Measurements from ENCODE around the gene C3. TPM values are rescaled to one million over a fixed set of nuclear protein-coding genes. Genes with fewer than 3 reads are reported as not detected.
"Not testable (repeated sequence)": the region's sequence is repeated elsewhere in the genome, so short reads cannot be mapped to it uniquely, and the experiment has no call there.

The C3 gene
- total RNA-seq, 1 experiment from 2014 or later: 872 TPM

DNA sequence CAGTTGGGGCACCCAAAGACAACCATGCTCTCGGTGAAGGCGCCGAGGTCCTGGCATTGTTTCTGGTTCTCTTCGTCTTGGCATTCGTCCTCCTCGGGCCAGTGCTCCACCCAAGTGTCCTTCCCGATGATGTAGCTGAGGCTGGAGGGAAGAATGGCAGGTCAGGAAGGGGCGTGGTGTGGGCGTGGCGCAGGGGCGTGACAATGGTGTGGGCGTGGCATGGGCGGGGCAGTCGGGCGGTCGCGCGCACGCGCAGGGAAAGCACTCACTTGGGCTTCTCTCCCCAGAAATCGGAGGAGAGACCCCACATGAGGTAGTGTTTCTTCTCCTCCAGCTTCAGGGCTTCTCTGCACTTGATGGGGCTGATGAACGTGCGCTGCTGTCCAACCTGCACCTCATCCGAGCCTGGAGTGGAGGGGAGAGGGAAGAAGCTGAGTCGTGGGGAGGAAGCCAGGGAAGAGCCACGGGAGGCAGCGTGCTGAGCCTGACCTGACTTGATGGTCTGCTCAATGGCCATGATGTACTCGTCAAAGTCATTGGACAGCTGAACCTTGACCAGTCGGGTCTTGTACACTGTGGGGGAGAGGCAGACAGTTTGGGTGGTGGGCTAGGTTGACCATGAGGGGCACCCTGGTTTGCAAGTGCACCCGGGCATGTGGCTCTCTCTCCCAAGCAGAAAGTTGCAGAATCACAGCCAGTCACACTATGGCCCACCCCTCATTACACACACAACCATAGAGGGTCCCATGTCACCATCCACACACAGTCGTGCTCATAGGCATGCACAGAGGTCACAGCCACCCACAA lies 42.4 kb downstream of the C3 start:
- CTCF ChIA-PET: interaction anchor here (0.8 kb wide), 1 partner anchor 185 kb away, joined by 3 read pairs; no protein-coding TSS in a partner anchor
- TF ChIP-seq CTCF (IDR thresholded peaks at IDR 0.05; ENCODE audit: unreplicated experiment): no peak
- H3K9me3 Mint-ChIP-seq (ENCODE audit: unreplicated experiment): no peaks in the 10 kb centered on the region
- peaks cover 100% of the 10 kb centered on the region for H3K36me3 Mint-ChIP-seq (ENCODE audit: insufficient read depth, unreplicated experiment)
- H3K4me3 Mint-ChIP-seq (ENCODE audit: unreplicated experiment): no peak overlapping the region
- H3K27me3 Mint-ChIP-seq (ENCODE audit: insufficient read depth, unreplicated experiment): no peaks in the 10 kb centered on the region
- BruUV-seq (replicated peaks): TSS peak; percentile 37
- intact Hi-C loops (cut with micrococcal nuclease): no loop called here
- H3K4me1 Mint-ChIP-seq (ENCODE audit: insufficient read depth, unreplicated experiment): peaks cover 34% of the 10 kb centered on the region
- no peak for DNase-seq (ENCODE audit: unreplicated experiment)
- POLR2A ChIA-PET: interaction anchor here (0.8 to 0.9 kb wide), 2 partner anchors 9 kb away, joined by 3 to 4 read pairs; no protein-coding TSS in a partner anchor
- no peak overlapping the region for H3K27ac Mint-ChIP-seq (ENCODE audit: low read depth, unreplicated experiment)

- H3K4me3 Mint-ChIP-seq (ENCODE audit: unreplicated experiment): no peak overlapping the region
- no peak for DNase-seq (ENCODE audit: unreplicated experiment)
- POLR2A ChIA-PET: interaction anchor here (0.6 to 0.9 kb wide), 3 partner anchors 8 to 151 kb away, joined by 3 to 4 read pairs (median 3); no protein-coding TSS in a partner anchor
- CTCF ChIA-PET: interaction anchor here (0.8 kb wide), 1 partner anchor 186 kb away, joined by 3 read pairs; no protein-coding TSS in a partner anchor
- no peaks in the 10 kb centered on the region for H3K27me3 Mint-ChIP-seq (ENCODE audit: insufficient read depth, unreplicated experiment)
- peaks cover 100% of the 10 kb centered on the region for H3K36me3 Mint-ChIP-seq (ENCODE audit: insufficient read depth, unreplicated experiment)
- no peaks in the 10 kb centered on the region for H3K9me3 Mint-ChIP-seq (ENCODE audit: unreplicated experiment)
- peaks cover 34% of the 10 kb centered on the region for H3K4me1 Mint-ChIP-seq (ENCODE audit: insufficient read depth, unreplicated experiment)
- TF ChIP-seq CTCF (IDR thresholded peaks at IDR 0.05; ENCODE audit: unreplicated experiment): no peak
- intact Hi-C loops (cut with micrococcal nuclease): no loop called here
- BruUV-seq (replicated peaks): no TSS peak
- H3K27ac Mint-ChIP-seq (ENCODE audit: low read depth, unreplicated experiment): no peak overlapping the region
Observed at GRCh38 chr19:6677495-6677882, 43.0 kb downstream of the C3 start.

GRCh38 chr19:6676288-6676687 lies 44.2 kb downstream of the C3 start:
- Mint-ChIP-seq H3K4me3 (ENCODE audit: unreplicated experiment) (no peak overlapping the region), H3K4me1 (ENCODE audit: insufficient read depth, unreplicated experiment) (peaks cover 34% of the 10 kb centered on the region), H3K27me3 (ENCODE audit: insufficient read depth, unreplicated experiment) (no peaks in the 10 kb centered on the region), H3K36me3 (ENCODE audit: insufficient read depth, unreplicated experiment) (peaks cover 94% of the 10 kb centered on the region), H3K27ac (ENCODE audit: low read depth, unreplicated experiment) (no peak overlapping the region), H3K9me3 (ENCODE audit: unreplicated experiment) (no peaks in the 10 kb centered on the region)
- no peak for DNase-seq (ENCODE audit: unreplicated experiment)
- TF ChIP-seq CTCF (IDR thresholded peaks at IDR 0.05; ENCODE audit: unreplicated experiment): no peak
- ChIA-PET POLR2A (no interaction called here), CTCF (interaction anchor here (0.6 kb wide), 1 partner anchor 15 kb away, joined by 3 read pairs; no protein-coding TSS in a partner anchor)
- BruUV-seq (replicated peaks): no TSS peak
- intact Hi-C loops (cut with micrococcal nuclease): no loop called here

DNA sequence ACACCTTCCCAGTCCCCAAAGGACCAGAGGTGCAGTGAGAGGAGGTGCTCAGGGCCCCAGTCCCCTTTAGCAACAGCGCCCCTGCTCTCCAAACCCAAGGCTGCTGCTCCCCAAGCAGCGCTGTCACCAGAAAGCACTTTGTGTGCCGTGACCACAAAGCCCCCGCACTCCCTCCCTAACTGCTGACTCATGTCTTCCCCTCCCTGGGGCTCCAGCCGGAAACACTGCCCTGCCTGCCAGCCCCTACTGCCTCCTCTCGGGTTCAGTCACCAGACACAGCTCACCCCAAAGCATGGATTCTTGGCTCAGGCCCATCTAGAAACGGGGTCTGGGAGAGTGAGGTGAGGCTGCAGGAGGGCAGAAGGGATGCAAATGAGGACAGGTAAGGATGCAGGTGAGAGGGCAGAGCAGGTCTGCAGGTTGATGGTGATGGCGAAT lies 45.6 kb downstream of the C3 start:
- H3K4me1 Mint-ChIP-seq (ENCODE audit: insufficient read depth, unreplicated experiment): peaks cover 27% of the 10 kb centered on the region
- DNase-seq (ENCODE audit: unreplicated experiment): peak; percentile 83
- POLR2A ChIA-PET: no interaction called here
- CTCF ChIA-PET: interaction anchor here (0.7 kb wide), 2 partner anchors 152 to 599 kb away, joined by 3 to 4 read pairs; no protein-coding TSS in a partner anchor
- TF ChIP-seq CTCF (IDR thresholded peaks at IDR 0.05; ENCODE audit: unreplicated experiment): no peak
- BruUV-seq (replicated peaks): no TSS peak
- peaks cover 94% of the 10 kb centered on the region for H3K36me3 Mint-ChIP-seq (ENCODE audit: insufficient read depth, unreplicated experiment)
- H3K4me3 Mint-ChIP-seq (ENCODE audit: unreplicated experiment): no peak overlapping the region
- intact Hi-C loops (cut with micrococcal nuclease): no loop called here
- no peaks in the 10 kb centered on the region for H3K9me3 Mint-ChIP-seq (ENCODE audit: unreplicated experiment)
- H3K27me3 Mint-ChIP-seq (ENCODE audit: insufficient read depth, unreplicated experiment): no peaks in the 10 kb centered on the region
- H3K27ac Mint-ChIP-seq (ENCODE audit: low read depth, unreplicated experiment): no peak overlapping the region

GRCh38 chr19:6674408-6674807 lies 46.0 kb downstream of the C3 start:
- BruUV-seq (replicated peaks); H3K9me3 Mint-ChIP-seq (ENCODE audit: unreplicated experiment); H3K27me3 Mint-ChIP-seq (ENCODE audit: insufficient read depth, unreplicated experiment); DNase-seq (ENCODE audit: unreplicated experiment); H3K27ac Mint-ChIP-seq (ENCODE audit: low read depth, unreplicated experiment); H3K4me3 Mint-ChIP-seq (ENCODE audit: unreplicated experiment); intact Hi-C loops (cut with micrococcal nuclease): not testable (repeated sequence)
- peaks cover 27% of the 10 kb centered on the region for H3K4me1 Mint-ChIP-seq (ENCODE audit: insufficient read depth, unreplicated experiment)
- ChIA-PET CTCF (interaction anchor here (0.7 kb wide), 2 partner anchors 152 to 598 kb away, joined by 3 to 4 read pairs; no protein-coding TSS in a partner anchor), POLR2A (interaction anchor here (0.5 kb wide), 1 partner anchor 91 kb away, joined by 5 read pairs; no protein-coding TSS in a partner anchor)
- H3K36me3 Mint-ChIP-seq (ENCODE audit: insufficient read depth, unreplicated experiment): peaks cover 89% of the 10 kb centered on the region
